Measurements from ENCODE around the gene GBP4. TPM values are rescaled to one million over a fixed set of nuclear protein-coding genes. Genes with fewer than 3 reads are reported as not detected.

Gene GBP4
- total and polyA plus RNA-seq, 2 of the 4 experiments (the other 2 are of a cell fraction): not detected

DNA sequence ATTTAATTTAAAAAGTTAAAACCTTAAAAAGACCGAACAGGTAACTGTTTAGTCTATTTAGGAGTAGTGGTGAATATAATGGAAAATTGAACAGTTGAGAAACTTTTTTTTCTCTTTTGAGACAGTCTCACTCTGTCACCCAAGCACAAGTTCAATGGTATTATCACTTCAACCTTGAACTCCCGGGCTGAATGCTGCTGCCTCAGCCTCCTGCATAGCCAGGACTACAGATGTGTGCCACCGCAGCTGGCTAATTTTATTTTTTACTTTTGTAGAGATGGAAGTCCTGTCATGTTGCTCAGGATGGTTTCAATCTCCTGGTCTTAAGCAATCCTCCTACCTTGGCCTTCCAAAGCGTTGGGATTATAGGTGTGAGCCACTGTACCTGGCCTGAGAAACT lies 56.6 kb downstream of the GBP4 start:
- H3K27ac ChIP-seq (ENCODE audit: insufficient read depth, low read length): no peak overlapping the region
- DNase-seq (no peak), ATAC-seq (ENCODE audit: low read depth) (no peak)
- H3K14ac ChIP-seq (replicated peaks; ENCODE audit: low read depth, low read length): no peak overlapping the region
- WGBS, 2 experiments (ENCODE audit: extremely low coverage in 2 of 2, insufficient read length in 1 of 2): no CpG with 5 or more reads among the region's 4 CpGs
- no peak overlapping the region for H2BK15ac ChIP-seq (ENCODE audit: low read depth, low read length)
- no peak overlapping the region for H4K5ac ChIP-seq (ENCODE audit: low read depth, low read length)
- H3K23ac ChIP-seq (ENCODE audit: low read depth, low read length): no peak overlapping the region
- no peaks in the 10 kb centered on the region for H3K9me3 ChIP-seq (ENCODE audit: control insufficient read depth, insufficient read depth, low read length)
- no peak overlapping the region for H2BK20ac ChIP-seq (ENCODE audit: low read depth, low read length)
- H2BK5ac ChIP-seq (ENCODE audit: low read depth, low read length, poor library complexity, severe bottlenecking): no peak overlapping the region
- no peak overlapping the region for H2AK9ac ChIP-seq (replicated peaks; ENCODE audit: low read depth, low read length, poor library complexity)
- no peak overlapping the region for H3K18ac ChIP-seq (ENCODE audit: low read depth, low read length)
- intact Hi-C loops (cut with micrococcal nuclease): no loop called here
- H3K4me3 ChIP-seq (ENCODE audit: insufficient read depth, low read depth, low read length): no peak overlapping the region
- no peak overlapping the region for H3K4ac ChIP-seq (ENCODE audit: low read depth, low read length)
- no peaks in the 10 kb centered on the region for H3K4me1 ChIP-seq (ENCODE audit: control insufficient read depth, insufficient read depth, low read length)
- CTCF ChIA-PET: no interaction called here
- no peaks in the 10 kb centered on the region for H4K20me1 ChIP-seq (ENCODE audit: insufficient read depth, low read length)
- no peaks in the 10 kb centered on the region for H3K36me3 ChIP-seq (ENCODE audit: control insufficient read depth, insufficient read depth, low read length)
- H4K8ac ChIP-seq (ENCODE audit: low read depth in 2 of 2, low read length in 2 of 2): no peak overlapping the region
- H2BK120ac ChIP-seq (ENCODE audit: low read depth, low read length): no peak overlapping the region
- H3K9ac ChIP-seq (ENCODE audit: low read depth, low read length): no peak overlapping the region
- no peak overlapping the region for H3K4me2 ChIP-seq (ENCODE audit: low read depth, low read length)
- in situ Hi-C loops (cut with MboI; ENCODE audit: low sequenced_read_pairs): no loop called here
- POLR2A ChIA-PET (ENCODE audit: unreplicated experiment): interaction anchor here (1.0 kb wide), 1 partner anchor 120 kb away, joined by 3 read pairs; no protein-coding TSS in a partner anchor
- H3K79me1 ChIP-seq (ENCODE audit: low read depth in 1 of 2, low read length in 2 of 2): no peaks in the 10 kb centered on the region
- dilution Hi-C loops (cut with HindIII; ENCODE audit: low sequenced_read_pairs, unreplicated experiment): no loop called here
- no peak overlapping the region for H4K91ac ChIP-seq (ENCODE audit: insufficient read depth, low read depth, low read length)
- H2AK5ac ChIP-seq (ENCODE audit: low read depth, low read length): no peak overlapping the region
- no peak overlapping the region for H3K56ac ChIP-seq (ENCODE audit: extremely low read depth, insufficient read depth, low read length)
- TF ChIP-seq FOS (IDR thresholded peaks at IDR 0.05; ENCODE audit: low read depth, low read length) (no peak), RAD21 (IDR thresholded peaks at IDR 0.05; ENCODE audit: low read length) (no peak), RCOR1 (IDR thresholded peaks at IDR 0.05; ENCODE audit: insufficient replicate concordance, low read length) (no peak), MAFK (IDR thresholded peaks at IDR 0.05; ENCODE audit: low read depth, low read length) (no peak), MXI1 (IDR thresholded peaks at IDR 0.05; ENCODE audit: borderline replicate concordance, low read depth, low read length) (no peak), CHD1 (IDR thresholded peaks at IDR 0.05; ENCODE audit: low read depth, low read length) (no peak), MAZ (IDR thresholded peaks at IDR 0.05; ENCODE audit: borderline replicate concordance, low read depth, low read length) (no peak), NFE2L2 (IDR thresholded peaks at IDR 0.05; ENCODE audit: low read depth, low read length) (no peak), BHLHE40 (IDR thresholded peaks at IDR 0.05; ENCODE audit: low read depth, low read length) (no peak), SMC3 (IDR thresholded peaks at IDR 0.05; ENCODE audit: low read depth, low read length) (no peak), RFX5 (IDR thresholded peaks at IDR 0.05; ENCODE audit: low read depth, low read length) (no peak)
- TF ChIP-seq, protein P1, sequence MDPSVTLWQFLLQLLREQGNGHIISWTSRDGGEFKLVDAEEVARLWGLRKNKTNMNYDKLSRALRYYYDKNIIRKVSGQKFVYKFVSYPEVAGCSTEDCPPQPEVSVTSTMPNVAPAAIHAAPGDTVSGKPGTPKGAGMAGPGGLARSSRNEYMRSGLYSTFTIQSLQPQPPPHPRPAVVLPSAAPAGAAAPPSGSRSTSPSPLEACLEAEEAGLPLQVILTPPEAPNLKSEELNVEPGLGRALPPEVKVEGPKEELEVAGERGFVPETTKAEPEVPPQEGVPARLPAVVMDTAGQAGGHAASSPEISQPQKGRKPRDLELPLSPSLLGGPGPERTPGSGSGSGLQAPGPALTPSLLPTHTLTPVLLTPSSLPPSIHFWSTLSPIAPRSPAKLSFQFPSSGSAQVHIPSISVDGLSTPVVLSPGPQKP (IDR thresholded peaks at IDR 0.05; ENCODE audit: borderline replicate concordance, low read depth, low read length): no peak
- no TSS peak for BruUV-seq (replicated peaks)
- H3K27me3 ChIP-seq (ENCODE audit: control insufficient read depth, insufficient read depth, low read length): no peaks in the 10 kb centered on the region; the same call in 1 of the 2 replicates
- H3K9me1 ChIP-seq (ENCODE audit: insufficient read depth, low read length): no peaks in the 10 kb centered on the region
- H2AFZ ChIP-seq (replicated peaks; ENCODE audit: low read length, poor library complexity): no peak overlapping the region
